Measurements from ENCODE around the gene EFEMP1.

Gene EFEMP1

DNA sequence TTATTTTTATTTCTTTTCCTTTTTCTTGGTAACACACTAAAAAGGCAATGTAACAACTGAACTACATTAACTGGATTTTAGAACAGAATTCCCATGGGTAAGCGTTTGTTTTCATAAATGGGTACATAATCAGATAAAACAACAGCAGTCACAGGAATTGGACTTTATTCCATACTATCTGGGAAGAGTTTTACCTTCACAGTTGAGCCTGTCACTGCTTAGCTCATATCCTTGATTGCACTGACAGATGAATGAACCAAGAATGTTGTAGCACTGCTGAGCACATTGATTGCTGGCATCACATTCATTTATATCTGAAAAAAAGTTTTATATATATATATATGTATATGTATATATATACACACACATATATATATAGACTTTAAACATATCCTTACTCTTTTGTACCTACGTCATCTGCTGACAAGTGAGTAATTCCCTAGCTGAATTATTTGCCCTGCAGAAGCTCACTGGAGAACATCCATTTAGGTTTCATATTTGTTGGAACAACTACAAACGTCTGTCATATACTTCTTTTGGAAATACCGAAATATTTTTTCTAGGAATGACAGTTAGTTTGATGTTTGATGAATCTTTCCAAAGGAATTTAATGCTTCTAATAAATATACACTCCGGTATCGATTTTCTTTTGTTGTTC is 47.0 kb downstream of the EFEMP1 start:
- no peak overlapping the region for H3K9ac ChIP-seq
- H3K27ac ChIP-seq = no peak overlapping the region
- H3K9me3 ChIP-seq (replicated peaks in 1 of 11) = peaks cover 0 to 11% (median 0%) of the 10 kb centered on the region in 11 experiments; a peak in 3 of 22 replicates
- peaks cover 11 to 44% (median 25%) of the 10 kb centered on the region in 10 experiments for H3K4me1 ChIP-seq
- H4K20me1 ChIP-seq = no peaks in the 10 kb centered on the region
- H3K36me3 ChIP-seq = peaks cover 0 to 22% (median 0%) of the 10 kb centered on the region in 11 experiments; a peak in 4 of 22 replicates
- TF ChIP-seq Cebpa-rat (IDR thresholded peaks at IDR 0.05) = no peak
- peak overlapping the region in 1 of 11 experiments; percentile 17; a peak in 1 of 22 replicates for H3K4me2 ChIP-seq
- no peak overlapping the region for H3K4me3 ChIP-seq
- no peaks in the 10 kb centered on the region for H3K27me3 ChIP-seq

GRCh38 chr2:55875434-55876135 is 48.0 kb downstream of the EFEMP1 start:
- no peak overlapping the region for H3K4me3 ChIP-seq

GRCh38 chr2:55874338-55874737 is 49.2 kb downstream of the EFEMP1 start:
- Histone ChIP-seq H3K36me3 (peaks cover 0 to 6% (median 0%) of the 10 kb centered on the region in 11 experiments; a peak in 3 of 22 replicates), H3K4me2 (no peak overlapping the region), H4K20me1 (no peaks in the 10 kb centered on the region), H3K27ac (no peak overlapping the region), H3K4me1 (peaks cover 22 to 42% (median 30%) of the 10 kb centered on the region in 10 experiments), H3K9ac (no peak overlapping the region), H3K27me3 (no peaks in the 10 kb centered on the region), H3K4me3 (no peak overlapping the region), H3K9me3 (replicated peaks in 1 of 11) (peaks cover 0 to 10% (median 0%) of the 10 kb centered on the region in 11 experiments; a peak in 3 of 22 replicates)
- TF ChIP-seq Cebpa-rat (IDR thresholded peaks at IDR 0.05) = peak in 2 of 11 experiments; percentile 15 to 54; a peak in 2 of 22 replicates

More at GRCh38 chr2:55875434-55876135, 48.0 kb downstream of the EFEMP1 start:
- no peak overlapping the region for H3K27ac ChIP-seq
- peak overlapping the region in 4 of 11 experiments; percentile 1 to 17 (median 12); a peak in 5 of 22 replicates for H3K4me2 ChIP-seq
- peaks cover 0 to 2% (median 0%) of the 10 kb centered on the region in 11 experiments; a peak in 3 of 22 replicates for H3K9me3 ChIP-seq (replicated peaks in 1 of 11)
- no peak for TF ChIP-seq Cebpa-rat (IDR thresholded peaks at IDR 0.05)
- H3K27me3 ChIP-seq = no peaks in the 10 kb centered on the region
- H3K36me3 ChIP-seq = peaks cover 0 to 12% (median 0%) of the 10 kb centered on the region in 11 experiments; a peak in 4 of 22 replicates
- H3K9ac ChIP-seq = no peak overlapping the region
- no peaks in the 10 kb centered on the region for H4K20me1 ChIP-seq
- H3K4me1 ChIP-seq = peaks cover 21 to 44% (median 32%) of the 10 kb centered on the region in 10 experiments

DNA sequence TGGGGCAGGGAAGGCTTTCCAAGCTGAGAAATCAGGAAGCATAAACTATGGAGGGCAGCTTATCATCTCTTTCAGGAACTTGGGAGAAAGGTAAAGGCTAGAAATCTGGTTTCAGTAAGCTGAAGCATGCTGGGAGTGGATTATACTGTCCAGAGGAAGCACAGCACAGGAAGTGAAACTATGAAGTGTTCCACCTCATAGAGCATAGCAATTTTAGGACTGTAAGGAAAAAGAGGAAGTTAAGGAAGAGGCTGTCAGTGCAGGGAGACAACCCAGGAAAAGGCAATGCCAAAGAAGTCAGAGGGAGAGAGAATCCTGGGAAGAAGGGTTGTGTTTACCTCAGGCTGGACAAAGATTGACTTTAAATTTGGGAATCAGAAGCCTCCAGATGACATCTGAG is 51.9 kb downstream of the EFEMP1 start:
- peaks cover 0 to 23% (median 0%) of the 10 kb centered on the region in 11 experiments; a peak in 4 of 22 replicates for H3K9me3 ChIP-seq (replicated peaks in 1 of 11)
- H3K36me3 ChIP-seq = peaks cover 0 to 14% (median 0%) of the 10 kb centered on the region in 11 experiments; a peak in 3 of 22 replicates
- no peak for TF ChIP-seq Cebpa-rat (IDR thresholded peaks at IDR 0.05)
- no peaks in the 10 kb centered on the region for H3K27me3 ChIP-seq
- no peak overlapping the region; a peak in 1 of 22 replicates for H3K9ac ChIP-seq
- no peak overlapping the region; a peak in 1 of 20 replicates for H3K4me3 ChIP-seq
- peak overlapping the region; percentile 63 to 82 (median 74) for H3K4me2 ChIP-seq
- peak overlapping the region in 9 of 11 experiments; percentile 8 to 68 (median 61); a peak in 15 of 22 replicates for H3K27ac ChIP-seq
- H3K4me1 ChIP-seq = peaks cover 22 to 49% (median 29%) of the 10 kb centered on the region in 10 experiments
- no peaks in the 10 kb centered on the region for H4K20me1 ChIP-seq

- H4K20me1 ChIP-seq = no peaks in the 10 kb centered on the region
- H3K36me3 ChIP-seq = peaks cover 0 to 14% (median 0%) of the 10 kb centered on the region in 11 experiments; a peak in 3 of 22 replicates
- peaks cover 0 to 23% (median 0%) of the 10 kb centered on the region in 11 experiments; a peak in 4 of 22 replicates for H3K9me3 ChIP-seq (replicated peaks in 1 of 11)
- no peaks in the 10 kb centered on the region for H3K27me3 ChIP-seq
- no peak overlapping the region for H3K4me3 ChIP-seq
- no peak overlapping the region for H3K27ac ChIP-seq
- peaks cover 21 to 56% (median 28%) of the 10 kb centered on the region in 10 experiments for H3K4me1 ChIP-seq
- H3K4me2 ChIP-seq = no peak overlapping the region
- no peak for TF ChIP-seq Cebpa-rat (IDR thresholded peaks at IDR 0.05)
- H3K9ac ChIP-seq = no peak overlapping the region
Measured at GRCh38 chr2:55869637-55870325, 53.8 kb downstream of the EFEMP1 start.

DNA sequence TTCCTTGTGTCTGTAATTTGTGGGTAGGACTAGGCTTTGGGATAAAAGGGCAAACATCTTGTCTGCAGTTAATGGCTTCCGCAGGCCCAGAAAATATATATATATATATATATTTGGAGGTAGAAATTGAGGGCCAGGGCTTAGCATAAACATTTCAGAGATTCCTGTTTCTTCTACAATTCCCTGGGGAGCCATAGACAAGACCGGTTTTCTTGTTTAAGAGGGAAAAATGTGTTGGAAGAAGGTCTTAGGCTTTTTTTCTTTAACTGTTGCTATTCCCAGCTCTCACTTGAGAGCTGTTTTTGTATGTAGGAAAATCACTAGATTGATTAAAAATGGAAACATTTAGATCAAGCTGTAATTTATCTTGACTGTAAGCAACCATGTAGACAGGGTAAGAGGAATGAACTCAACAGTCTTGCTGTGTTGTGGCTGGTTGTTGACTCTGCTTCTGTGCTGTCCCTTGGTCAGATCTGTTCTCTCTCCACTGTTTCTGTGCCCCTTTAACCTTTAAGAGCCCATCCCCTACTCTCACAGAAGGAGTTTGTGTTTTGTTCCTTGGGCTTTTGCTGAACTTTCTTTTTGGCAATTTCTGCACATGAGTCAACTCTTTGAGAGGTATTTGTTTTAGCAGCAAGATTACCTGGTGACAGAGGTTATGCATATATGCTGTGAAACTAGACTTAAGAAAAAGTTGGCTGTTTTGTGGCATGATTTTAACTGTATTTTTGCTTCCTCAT is 58.3 kb downstream of the EFEMP1 start:
- peaks cover 0 to 23% (median 0%) of the 10 kb centered on the region in 11 experiments; a peak in 4 of 22 replicates for H3K9me3 ChIP-seq (replicated peaks in 1 of 11)
- H3K27me3 ChIP-seq = no peaks in the 10 kb centered on the region; a peak in 1 of 22 replicates
- H3K27ac ChIP-seq = no peak overlapping the region
- no peak overlapping the region for H3K9ac ChIP-seq
- peak overlapping the region in 7 of 11 experiments; percentile 4 to 56 (median 16); a peak in 9 of 22 replicates for H3K4me2 ChIP-seq
- H3K36me3 ChIP-seq = peaks cover 0 to 14% (median 0%) of the 10 kb centered on the region in 11 experiments; a peak in 2 of 22 replicates
- H3K4me3 ChIP-seq = no peak overlapping the region
- no peaks in the 10 kb centered on the region for H4K20me1 ChIP-seq
- H3K4me1 ChIP-seq = peaks cover 0 to 67% (median 30%) of the 10 kb centered on the region in 10 experiments; a peak in 15 of 20 replicates
- TF ChIP-seq Cebpa-rat (IDR thresholded peaks at IDR 0.05) = no peak

GRCh38 chr2:55864351-55865084 is 59.1 kb downstream of the EFEMP1 start:
- H3K36me3 ChIP-seq = peaks cover 0 to 11% (median 0%) of the 10 kb centered on the region in 11 experiments; a peak in 2 of 22 replicates
- H3K9ac ChIP-seq = no peak overlapping the region
- H3K4me1 ChIP-seq = peaks cover 0 to 75% (median 38%) of the 10 kb centered on the region in 10 experiments; a peak in 16 of 20 replicates
- no peak overlapping the region; a peak in 1 of 20 replicates for H3K4me3 ChIP-seq
- H4K20me1 ChIP-seq = no peaks in the 10 kb centered on the region
- H3K4me2 ChIP-seq = peak overlapping the region in 4 of 11 experiments; percentile 4 to 56 (median 27); a peak in 7 of 22 replicates
- H3K27ac ChIP-seq = no peak overlapping the region
- TF ChIP-seq Cebpa-rat (IDR thresholded peaks at IDR 0.05) = no peak
- peaks cover 0 to 18% (median 0%) of the 10 kb centered on the region in 11 experiments; a peak in 4 of 22 replicates for H3K9me3 ChIP-seq (replicated peaks in 1 of 11)
- no peaks in the 10 kb centered on the region; a peak in 1 of 22 replicates for H3K27me3 ChIP-seq

Measured in BLaER1 treated with 17β-estradiol and CSF1 and Interleukin-3, amounts not matched to agents 10 nM and 100 nM (cell line).